ENCODE data around the gene NRF1.

DNA sequence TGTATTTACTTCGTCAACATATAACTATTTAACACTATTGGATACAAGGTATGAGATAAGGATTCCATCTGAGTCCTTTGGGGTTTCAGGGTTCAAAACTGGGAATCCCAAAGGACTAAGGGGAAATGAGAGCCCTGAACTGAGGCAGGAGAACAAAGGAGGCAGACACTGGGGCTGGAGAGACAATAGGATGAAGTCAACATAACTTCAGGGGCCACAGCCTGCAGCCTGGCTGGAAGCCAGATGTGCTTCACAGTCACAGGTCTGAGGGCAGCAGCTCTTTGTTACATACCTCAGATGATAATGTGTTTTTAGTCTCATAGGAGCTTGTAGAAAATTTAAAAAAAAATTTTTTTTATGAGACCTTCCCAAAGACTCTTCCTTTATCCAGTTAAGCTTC is 73.3 kb downstream of the NRF1 start:
- TF ChIP-seq POLR2AphosphoS5 (IDR thresholded peaks at IDR 0.05) (no peak), CTCF (IDR thresholded peaks at IDR 0.05 in 8 of 11, conservative IDR thresholded peaks at IDR 0.05 in 3 of 11) (no peak), POLR2A (IDR thresholded peaks at IDR 0.05) (no peak)
